ENCODE data around the gene KCNK7.

The KCNK7 gene

DNA sequence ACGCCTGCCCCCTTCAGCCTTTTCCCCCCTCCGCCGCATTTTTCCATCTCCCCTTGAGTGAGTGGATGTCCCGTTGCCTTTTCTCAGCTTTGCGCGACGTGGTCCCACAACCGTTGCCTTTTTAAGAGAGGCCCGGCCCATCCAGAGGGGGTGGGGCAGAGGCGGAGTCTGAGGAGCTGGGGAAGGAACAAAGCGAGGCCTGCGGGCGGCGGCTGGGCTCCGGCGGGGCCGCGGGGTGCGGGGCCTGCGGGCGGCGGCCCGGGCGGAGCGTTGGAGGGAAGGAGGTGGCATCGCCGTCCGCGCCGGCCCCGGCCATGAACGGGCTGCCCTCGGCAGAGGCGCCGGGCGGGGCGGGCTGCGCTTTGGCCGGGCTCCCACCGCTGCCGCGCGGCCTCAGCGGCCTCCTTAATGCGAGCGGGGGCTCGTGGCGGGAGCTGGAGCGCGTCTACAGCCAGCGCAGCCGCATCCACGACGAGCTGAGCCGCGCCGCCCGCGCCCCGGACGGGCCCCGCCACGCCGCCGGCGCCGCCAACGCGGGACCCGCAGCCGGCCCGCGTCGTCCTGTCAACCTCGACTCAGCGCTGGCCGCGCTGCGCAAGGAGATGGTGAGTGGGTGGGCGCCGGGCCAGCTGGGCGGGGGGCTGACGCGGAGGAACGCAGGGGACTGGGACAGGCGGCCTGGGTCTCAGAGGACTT lies 23.1 kb downstream of the KCNK7 start, which contains the start of gene FAM89B:
Gene FAM89B, plus strand, starts transcription at position 183 of the 696 bp plus-strand sequence. Its CDS starts 132 bp downstream, at position 315.
- CTCF ChIA-PET, result interaction anchor here (0.6 to 16.3 kb wide), 23 partner anchors 9 to 245 kb away, joined by 3 to 207 read pairs (median 4); partner anchors contain the start of genes PCNX3 and SIPA1
- no peak for TF ChIP-seq CTCF (IDR thresholded peaks at IDR 0.05; ENCODE audit: insufficient read depth, low read length, missing control alignments)
- DNase-seq (ENCODE audit: low read depth, low spot score), result no peak
- H3K4me3 ChIP-seq (ENCODE audit: low read depth, low read length), result peak within 1 kb of the TSS; percentile 89
- POLR2A ChIA-PET, result interaction anchor here (1.0 to 4.6 kb wide), 5 partner anchors 13 to 71 kb away, joined by 3 to 28 read pairs (median 7); partner anchors contain the start of gene LTBP3

GRCh38 chr11:65571940-65572339 lies 23.7 kb downstream of the KCNK7 start:
- CTCF ChIA-PET, result interaction anchor here (0.8 to 16.3 kb wide), 12 partner anchors 9 to 247 kb away, joined by 3 to 207 read pairs (median 4); no protein-coding TSS in a partner anchor
- peak overlapping the region; percentile 89 for H3K4me3 ChIP-seq (ENCODE audit: low read depth, low read length)
- no peak for DNase-seq (ENCODE audit: low read depth, low spot score)
- POLR2A ChIA-PET, result interaction anchor here (1.1 to 4.6 kb wide), 4 partner anchors 12 to 70 kb away, joined by 4 to 28 read pairs (median 10); partner anchors contain the start of gene LTBP3
- TF ChIP-seq CTCF (IDR thresholded peaks at IDR 0.05; ENCODE audit: insufficient read depth, low read length, missing control alignments), result peak; percentile 38

- TF ChIP-seq CTCF (IDR thresholded peaks at IDR 0.05; ENCODE audit: insufficient read depth, low read length, missing control alignments), result no peak
- H3K4me3 ChIP-seq (ENCODE audit: low read depth, low read length), result peak overlapping the region; percentile 89
- POLR2A ChIA-PET, result interaction anchor here (1.1 to 4.6 kb wide), 4 partner anchors 12 to 70 kb away, joined by 4 to 28 read pairs (median 10); partner anchors contain the start of gene LTBP3
- DNase-seq (ENCODE audit: low read depth, low spot score), result no peak
- CTCF ChIA-PET, result interaction anchor here (0.7 to 16.3 kb wide), 13 partner anchors 10 to 247 kb away, joined by 3 to 207 read pairs (median 4); no protein-coding TSS in a partner anchor
Measured at GRCh38 chr11:65571420-65571819, 24.2 kb downstream of the KCNK7 start.

- ChIA-PET CTCF (interaction anchor here (0.6 to 16.3 kb wide), 7 partner anchors 9 to 63 kb away, joined by 3 to 207 read pairs (median 10); no protein-coding TSS in a partner anchor), POLR2A (interaction anchor here (0.5 to 4.6 kb wide), 9 partner anchors 10 to 148 kb away, joined by 3 to 28 read pairs (median 5); partner anchors contain the start of genes MALAT1, NEAT1 and PCNX3)
- peak within 1 kb of the TSS; percentile 89 for H3K4me3 ChIP-seq (ENCODE audit: low read depth, low read length)
- peak; percentile 62 for TF ChIP-seq CTCF (IDR thresholded peaks at IDR 0.05; ENCODE audit: insufficient read depth, low read length, missing control alignments)
- peak; percentile 88 for DNase-seq (ENCODE audit: low read depth, low spot score)
Measured at GRCh38 chr11:65569973-65570918, 25.4 kb downstream of the KCNK7 start, which contains the start of gene ZNRD2. Gene ZNRD2 (plus strand): TSS chr11:65570477. CDS start chr11:65570492, 15 bp downstream.

GRCh38 chr11:65569164-65569972 lies 26.2 kb downstream of the KCNK7 start:
- CTCF ChIA-PET, result interaction anchor here (0.6 to 16.3 kb wide), 4 partner anchors 8 to 27 kb away, joined by 3 to 207 read pairs (median 58); no protein-coding TSS in a partner anchor
- peak overlapping the region; percentile 89 for H3K4me3 ChIP-seq (ENCODE audit: low read depth, low read length)
- DNase-seq (ENCODE audit: low read depth, low spot score), result no peak
- POLR2A ChIA-PET, result interaction anchor here (1.0 to 4.6 kb wide), 6 partner anchors 9 to 147 kb away, joined by 3 to 28 read pairs (median 5); partner anchors contain the start of genes MALAT1, NEAT1 and PCNX3
- TF ChIP-seq CTCF (IDR thresholded peaks at IDR 0.05; ENCODE audit: insufficient read depth, low read length, missing control alignments), result no peak
